HepG2 (cell line): Measurements from ENCODE around the gene DRAM1. TPM values are rescaled to one million over a fixed set of nuclear protein-coding genes. Genes with fewer than 3 reads are reported as not detected.
A peak's percentile ranks its signal among the peaks of the same experiment; 100 is the strongest.

Experiments used
- ATAC-seq: fragments of 200-7000 bp; cut with Tn5 transposase; 3 replicates; pipeline ENCODE4 v1.9.1; 2020; ENCODE audit warnings: mild to moderate bottlenecking, moderate library complexity
- BruUV-seq: library from RNA; stranded (reverse); fragments of 400-500 nt; replicated peaks from 2 replicates; lab custom pipeline; 2021; lab: Mats Ljungman, UMichigan
- CTCF ChIA-PET: fragments of 300-600 bp; formaldehyde crosslinking; extraction: SDS; loops from one replicate; lab custom pipeline; 2021; ENCODE audit warnings: low total read pairs, inconsistent platforms, low intra/inter-chr PET ratio; lab: Yijun Ruan, JAX
- POLR2A ChIA-PET: fragments of 350-600 bp; sonication (Branson Sonifier 250); formaldehyde crosslinking; loops from one replicate; lab custom pipeline; 2020; ENCODE audit warnings: antibody characterized with exemption, inconsistent platforms; lab: Yijun Ruan, JAX
- DNase-seq: peaks from one replicate; pipeline ENCODE4 v3.0.0-alpha.2; 2015; ENCODE audit warnings: low spot score
- FAIRE-seq: peaks from 3 replicates; lab custom pipeline; 2011; peaks lifted over from hg19 to GRCh38; lab: Jason Lieb, UNC
- H2AFZ ChIP-seq: one replicate; pipeline ENCODE4 v1.6.1; 2011; ENCODE audit warnings: low read length, inconsistent platforms
- H3K27ac ChIP-seq: fragments of 300-600 bp; 3 replicates; pipeline ENCODE4 v1.8.0; 2011; ENCODE audit warnings: mixed run types, mild to moderate bottlenecking, mixed read lengths, low read length, inconsistent platforms; ENCODE audit not compliant: insufficient read depth; ENCODE audit errors: extremely low read length
- H3K27me3 ChIP-seq, 2 experiments: fragments of 200-600 bp in 1 of 2; 2 replicates in 1 of 2; 3 replicates in 1 of 2; pipeline versions ENCODE4 v1.6.0 to v1.8.0; 2011; ENCODE audit warnings: low read length in 2 of 2, mild to moderate bottlenecking in 2 of 2, moderate library complexity in 2 of 2, inconsistent platforms in 1 of 2; ENCODE audit not compliant: insufficient read depth in 2 of 2, control insufficient read depth in 1 of 2
- H3K36me3 ChIP-seq, 2 experiments: fragments of 200-600 bp in 1 of 2; replicated peaks in 1 of 2; 2 replicates in 1 of 2; 3 replicates in 1 of 2; pipeline versions ENCODE4 v1.5.1 to v1.8.0; 2011; ENCODE audit warnings: low read length in 2 of 2, inconsistent platforms in 1 of 2; ENCODE audit not compliant: insufficient read depth in 2 of 2, control insufficient read depth in 1 of 2
- H3K4me1 ChIP-seq: 2 replicates; pipeline ENCODE4 v1.5.1; 2012; ENCODE audit warnings: low read length, inconsistent platforms; ENCODE audit not compliant: insufficient read depth
- H3K4me2 ChIP-seq: 2 replicates; pipeline ENCODE4 v1.6.0; 2011; ENCODE audit warnings: low read depth, low read length, inconsistent platforms
- H3K4me3 ChIP-seq, 3 experiments: fragments of 200-600 bp in 1 of 3; sonication (generic), shearing (Covaris generic) in 1 of 3; replicated peaks in 1 of 3; 2 replicates each; pipeline ENCODE4 v1.5.1; 2011 to 2016; ENCODE audit warnings: low read length in 3 of 3, inconsistent platforms in 2 of 3, low read depth in 2 of 3, mild to moderate bottlenecking in 2 of 3, control low read depth in 1 of 3, mixed read lengths in 1 of 3; ENCODE audit not compliant: insufficient read depth in 1 of 3
- H3K79me2 ChIP-seq: one replicate; pipeline ENCODE4 v1.6.1; 2011; ENCODE audit warnings: low read length, inconsistent platforms; ENCODE audit not compliant: insufficient read depth
- H3K9ac ChIP-seq: 2 replicates; pipeline ENCODE4 v1.6.0; 2011; ENCODE audit warnings: mild to moderate bottlenecking, low read depth, low read length, inconsistent platforms; ENCODE audit not compliant: insufficient read depth
- H3K9me3 ChIP-seq: 2 replicates; pipeline ENCODE4 v1.5.1; 2012; ENCODE audit warnings: mild to moderate bottlenecking, low read length
- H4K20me1 ChIP-seq: 2 replicates; pipeline ENCODE4 v1.6.0; 2011; ENCODE audit warnings: inconsistent platforms, mild to moderate bottlenecking, low read length, moderate library complexity; ENCODE audit not compliant: insufficient read depth
- CENPX ChIP-seq: sonication (generic); formaldehyde crosslinking; IDR thresholded peaks from 2 replicates; pipeline ENCODE4 v1.9.0; 2021; ENCODE audit warnings: mild to moderate bottlenecking, missing genetic modification reagents, moderate library complexity
- CTCF ChIP-seq: sonication (generic); formaldehyde crosslinking; IDR thresholded peaks from 2 replicates; pipeline ENCODE4 v1.5.0; 2020; ENCODE audit warnings: mild to moderate bottlenecking, missing genetic modification reagents, moderate library complexity
- ELF4 ChIP-seq: sonication (generic); formaldehyde crosslinking; IDR thresholded peaks from 2 replicates; pipeline ENCODE4 v1.5.0; 2020; ENCODE audit warnings: missing genetic modification reagents, mild to moderate bottlenecking, moderate library complexity, borderline replicate concordance
- LRRFIP1 ChIP-seq: sonication (generic); formaldehyde crosslinking; conservative IDR thresholded peaks from 2 replicates; pipeline ENCODE4 v1.4.0; 2020; ENCODE audit warnings: missing genetic modification reagents
- RAD21 ChIP-seq: fragments of 450-650 bp; formaldehyde crosslinking; IDR thresholded peaks from 2 replicates; pipeline ENCODE4 v1.5.0; 2020; ENCODE audit warnings: mild to moderate bottlenecking
- REXO4 ChIP-seq: sonication (generic); formaldehyde crosslinking; IDR thresholded peaks from 2 replicates; pipeline ENCODE4 v1.8.0; 2022; ENCODE audit warnings: missing genetic modification reagents, mild to moderate bottlenecking, borderline replicate concordance
- ZNF251 ChIP-seq: sonication (generic); formaldehyde crosslinking; IDR thresholded peaks from 2 replicates; pipeline ENCODE4 v1.9.0; 2021; ENCODE audit warnings: mild to moderate bottlenecking, missing genetic modification reagents
- ZNF557 ChIP-seq: sonication (generic); formaldehyde crosslinking; IDR thresholded peaks from 2 replicates; pipeline ENCODE4 v1.4.0; 2020; ENCODE audit warnings: missing genetic modification reagents
- WGBS: methylation state at CpG from one replicate; pipeline ENCODE4 v1.1.6; 2017; ENCODE audit warnings: low lambda C conversion rate; 5-methylcytosine and 5-hydroxymethylcytosine counted together
- in situ Hi-C: cut with HindIII; loops from 2 replicates; pipeline ENCODE4 v1.10.0; 2017; ENCODE audit warnings: low pct_unique_long_range_greater_than_20kb; ENCODE audit not compliant: extremely low pct_ligation_motif_present
- intact Hi-C: fragments of 100-400 bp; cut with micrococcal nuclease; formaldehyde crosslinking; loops from one replicate; pipeline ENCODE4 v1.10.0; 2022; ENCODE audit not compliant: unreplicated experiment
- polyA plus RNA-seq, 8 experiments: library from polyadenylated mRNA; depleted of rRNA in 3 of 8; stranded (reverse) in 7 of 8; unstranded in 1 of 8; fragments of >200 nt; fragmentation: Illumina TruSeq in 4 of 8; extraction: Trizol in 4 of 8; gene quantifications; 2 replicates each; pipeline versions ENCODE4 v1.2.1 to v1.2.3, GENCODE V29; 2011 to 2016; ENCODE audit warnings: low read depth in 4 of 8, missing spikeins in 1 of 8, mixed read lengths in 1 of 8; ENCODE audit not compliant: insufficient read depth in 1 of 8
- total RNA-seq, 5 experiments: library from RNA; depleted of rRNA; stranded (reverse); fragments of >200 nt; fragmentation: Illumina TruSeq; extraction: Trizol; gene quantifications; 2 replicates each; pipeline ENCODE4 v1.2.3, GENCODE V29; 2016; ENCODE audit warnings: low read depth in 1 of 5
- TF ChIP-seq, protein P1 (sequence below): sonication (generic); formaldehyde crosslinking; IDR thresholded peaks from 2 replicates; pipeline ENCODE4 v1.4.0; 2020; ENCODE audit warnings: missing genetic modification reagents, borderline replicate concordance
- TF ChIP-seq, protein P2 (sequence below): sonication (generic); formaldehyde crosslinking; IDR thresholded peaks from 2 replicates; pipeline ENCODE4 v1.8.0; 2022; ENCODE audit warnings: low read depth, missing genetic modification reagents
- TF ChIP-seq, protein P3 (sequence below): sonication (generic); formaldehyde crosslinking; IDR thresholded peaks from 2 replicates; pipeline ENCODE4 v1.8.0; 2022; ENCODE audit warnings: mild to moderate bottlenecking, missing genetic modification reagents

The DRAM1 gene
- total and polyA plus RNA-seq, 2 of the 13 experiments (the other 11 are each of a cell fraction or from before 2014, with no cell fraction given): 20.9 to 32.6 TPM

DNA sequence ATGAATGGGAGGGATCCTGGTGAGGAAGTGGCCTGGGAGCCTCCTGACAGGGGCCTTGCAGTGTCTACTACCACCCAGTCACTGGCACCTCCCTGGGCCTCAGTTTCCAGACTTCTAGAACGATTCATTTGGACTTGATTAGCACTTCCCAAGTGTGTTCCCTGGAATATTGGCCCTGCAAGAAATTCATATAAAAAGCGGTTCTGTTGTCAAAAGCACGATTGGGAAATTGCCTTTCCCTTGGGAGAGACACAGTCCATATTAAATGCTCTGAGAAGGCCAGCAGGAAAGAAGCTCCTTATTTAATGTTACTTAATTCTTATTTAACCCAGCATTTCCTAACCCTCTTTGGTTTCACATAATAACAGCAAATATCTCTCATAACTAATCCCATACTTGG is 61.9 kb downstream of the DRAM1 start (continued):
- TF ChIP-seq LRRFIP1 (CRISPR knock-in tag): no peak
- TF ChIP-seq, protein P1, sequence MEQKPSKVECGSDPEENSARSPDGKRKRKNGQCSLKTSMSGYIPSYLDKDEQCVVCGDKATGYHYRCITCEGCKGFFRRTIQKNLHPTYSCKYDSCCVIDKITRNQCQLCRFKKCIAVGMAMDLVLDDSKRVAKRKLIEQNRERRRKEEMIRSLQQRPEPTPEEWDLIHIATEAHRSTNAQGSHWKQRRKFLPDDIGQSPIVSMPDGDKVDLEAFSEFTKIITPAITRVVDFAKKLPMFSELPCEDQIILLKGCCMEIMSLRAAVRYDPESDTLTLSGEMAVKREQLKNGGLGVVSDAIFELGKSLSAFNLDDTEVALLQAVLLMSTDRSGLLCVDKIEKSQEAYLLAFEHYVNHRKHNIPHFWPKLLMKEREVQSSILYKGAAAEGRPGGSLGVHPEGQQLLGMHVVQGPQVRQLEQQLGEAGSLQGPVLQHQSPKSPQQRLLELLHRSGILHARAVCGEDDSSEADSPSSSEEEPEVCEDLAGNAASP (CRISPR knock-in tag): no peak
- TF ChIP-seq, protein P2, sequence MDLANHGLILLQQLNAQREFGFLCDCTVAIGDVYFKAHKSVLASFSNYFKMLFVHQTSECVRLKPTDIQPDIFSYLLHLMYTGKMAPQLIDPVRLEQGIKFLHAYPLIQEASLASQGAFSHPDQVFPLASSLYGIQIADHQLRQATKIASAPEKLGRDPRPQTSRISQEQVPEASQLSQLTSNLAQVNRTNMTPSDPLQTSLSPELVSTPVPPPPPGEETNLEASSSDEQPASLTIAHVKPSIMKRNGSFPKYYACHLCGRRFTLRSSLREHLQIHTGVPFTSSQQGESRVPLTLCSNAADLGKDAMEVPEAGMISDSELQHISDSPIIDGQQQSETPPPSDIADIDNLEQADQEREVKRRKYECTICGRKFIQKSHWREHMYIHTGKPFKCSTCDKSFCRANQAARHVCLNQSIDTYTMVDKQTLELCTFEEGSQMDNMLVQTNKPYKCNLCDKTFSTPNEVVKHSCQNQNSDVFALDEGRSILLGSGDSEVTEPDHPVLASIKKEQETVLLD (CRISPR knock-in tag): no peak
- TF ChIP-seq CENPX (CRISPR knock-in tag): no peak

- ChIA-PET POLR2A (no interaction called here), CTCF (interaction anchor here (1.1 to 2.2 kb wide), 3 partner anchors 545 to 872 kb away, joined by 3 to 13 read pairs (median 8); no protein-coding TSS in a partner anchor)
- Histone ChIP-seq H3K27ac (no peak overlapping the region), H2AFZ (no peak overlapping the region), H3K79me2 (no peaks in the 10 kb centered on the region), H3K9ac (no peak overlapping the region), H3K27me3 (peaks cover 0 to 3% of the 10 kb centered on the region in 2 experiments; a peak in 1 of 5 replicates), H3K4me3 (no peak overlapping the region), H3K4me2 (no peak overlapping the region), H3K36me3 (no peaks in the 10 kb centered on the region), H4K20me1 (no peaks in the 10 kb centered on the region), H3K9me3 (no peaks in the 10 kb centered on the region), H3K4me1 (peaks cover 4% of the 10 kb centered on the region; the same call in 1 of the 2 replicates)
- DNase-seq (peak; percentile 60), FAIRE-seq (peak; percentile 75), ATAC-seq (peak; percentile 89)
- no TSS peak for BruUV-seq
- intact Hi-C loops: loop anchor here (1.0 to 10.0 kb wide), 6 partner anchors 155 to 871 kb away; no protein-coding TSS in a partner anchor
- 6% methylated on average over 3 of the region's 3 CpGs for WGBS
- in situ Hi-C loops: loop anchor here (5.0 to 25.0 kb wide), 2 partner anchors 542 to 772 kb away; partner anchors contain the start of gene IGF1
- TF ChIP-seq CTCF (CRISPR knock-in tag): peak; percentile 84
- peak; percentile 70 for TF ChIP-seq RAD21 (CRISPR knock-in tag)
- TF ChIP-seq ELF4 (CRISPR knock-in tag): no peak
- no peak for TF ChIP-seq ZNF251 (CRISPR knock-in tag)
- TF ChIP-seq ZNF557: no peak
- TF ChIP-seq REXO4 (CRISPR knock-in tag): no peak
- TF ChIP-seq, protein P3, sequence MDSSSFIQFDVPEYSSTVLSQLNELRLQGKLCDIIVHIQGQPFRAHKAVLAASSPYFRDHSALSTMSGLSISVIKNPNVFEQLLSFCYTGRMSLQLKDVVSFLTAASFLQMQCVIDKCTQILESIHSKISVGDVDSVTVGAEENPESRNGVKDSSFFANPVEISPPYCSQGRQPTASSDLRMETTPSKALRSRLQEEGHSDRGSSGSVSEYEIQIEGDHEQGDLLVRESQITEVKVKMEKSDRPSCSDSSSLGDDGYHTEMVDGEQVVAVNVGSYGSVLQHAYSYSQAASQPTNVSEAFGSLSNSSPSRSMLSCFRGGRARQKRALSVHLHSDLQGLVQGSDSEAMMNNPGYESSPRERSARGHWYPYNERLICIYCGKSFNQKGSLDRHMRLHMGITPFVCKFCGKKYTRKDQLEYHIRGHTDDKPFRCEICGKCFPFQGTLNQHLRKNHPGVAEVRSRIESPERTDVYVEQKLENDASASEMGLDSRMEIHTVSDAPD (CRISPR knock-in tag): no peak
These were observed 62.5 kb downstream of the DRAM1 start for GRCh38 chr12:101939856-101940265.
